Ovary (tissue), 3 donors: ENCODE measurements around the gene IL13RA1.

Experiments used
- POLR2A ChIP-seq: fragments of 450-650 bp; IDR thresholded peaks from one replicate; pipeline ENCODE4 v1.6.1; 2017; ENCODE audit warnings: antibody characterized with exemption, mild to moderate bottlenecking, moderate library complexity
- TF ChIP-seq, protein P1 (sequence below), 3 donors: fragments of 450-650 bp in 2 of 3; fragments of 200-600 bp in 1 of 3; IDR thresholded peaks; one replicate each; pipeline versions ENCODE4 v1.5.1 to v1.8.0; 2016 to 2022; ENCODE audit warnings: antibody characterized with exemption in 3 of 3, mild to moderate bottlenecking in 1 of 3
- donor health status: DM: no; HTN: no; CAD: no.

DNA sequence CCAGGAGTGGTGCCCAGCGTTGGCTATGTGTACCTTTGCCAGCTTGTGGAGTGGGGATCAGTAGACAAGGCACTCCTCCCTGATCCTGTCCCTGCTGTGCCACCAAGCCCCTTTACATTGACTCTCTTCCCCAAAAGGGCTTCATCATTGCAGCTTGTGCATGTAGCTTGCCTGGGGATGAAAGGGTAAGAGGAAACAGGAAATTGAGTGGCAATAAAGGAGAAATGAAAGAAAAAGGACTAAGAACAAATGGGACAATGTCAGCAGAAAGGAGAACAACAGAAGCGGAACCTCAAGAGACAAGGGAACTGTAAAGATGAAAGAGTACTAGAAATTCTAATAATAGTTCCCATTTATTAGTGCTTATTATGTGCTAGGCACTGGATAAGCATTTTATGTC lies 8.7 kb upstream of the IL13RA1 start:
- TF ChIP-seq, protein P1, sequence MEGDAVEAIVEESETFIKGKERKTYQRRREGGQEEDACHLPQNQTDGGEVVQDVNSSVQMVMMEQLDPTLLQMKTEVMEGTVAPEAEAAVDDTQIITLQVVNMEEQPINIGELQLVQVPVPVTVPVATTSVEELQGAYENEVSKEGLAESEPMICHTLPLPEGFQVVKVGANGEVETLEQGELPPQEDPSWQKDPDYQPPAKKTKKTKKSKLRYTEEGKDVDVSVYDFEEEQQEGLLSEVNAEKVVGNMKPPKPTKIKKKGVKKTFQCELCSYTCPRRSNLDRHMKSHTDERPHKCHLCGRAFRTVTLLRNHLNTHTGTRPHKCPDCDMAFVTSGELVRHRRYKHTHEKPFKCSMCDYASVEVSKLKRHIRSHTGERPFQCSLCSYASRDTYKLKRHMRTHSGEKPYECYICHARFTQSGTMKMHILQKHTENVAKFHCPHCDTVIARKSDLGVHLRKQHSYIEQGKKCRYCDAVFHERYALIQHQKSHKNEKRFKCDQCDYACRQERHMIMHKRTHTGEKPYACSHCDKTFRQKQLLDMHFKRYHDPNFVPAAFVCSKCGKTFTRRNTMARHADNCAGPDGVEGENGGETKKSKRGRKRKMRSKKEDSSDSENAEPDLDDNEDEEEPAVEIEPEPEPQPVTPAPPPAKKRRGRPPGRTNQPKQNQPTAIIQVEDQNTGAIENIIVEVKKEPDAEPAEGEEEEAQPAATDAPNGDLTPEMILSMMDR (IDR thresholded peaks at IDR 0.05), result no peak
- TF ChIP-seq POLR2A, result no peak
